ENCODE measurements around the gene CCL20. TPM values are rescaled to one million over a fixed set of nuclear protein-coding genes. Genes with fewer than 3 reads are reported as not detected.
"Not testable (repeated sequence)": the region's sequence is repeated elsewhere in the genome, so short reads cannot be mapped to it uniquely, and the experiment has no call there.

CCL20 gene
- total RNA-seq, 1 donor from 2014 or later: 3.7 TPM

- DNase-seq (ENCODE audit: low read depth) (no peak), FAIRE-seq (peak; percentile 76)
- no peak for TF ChIP-seq CTCF (IDR thresholded peaks at IDR 0.05; ENCODE audit: insufficient read depth, low read length, severe bottlenecking)
- no peaks in the 10 kb centered on the region for H3K36me3 ChIP-seq (ENCODE audit: control insufficient read depth, insufficient read depth, low read length)
- H3K27me3 ChIP-seq (ENCODE audit: control insufficient read depth, insufficient read depth, low read length): no peaks in the 10 kb centered on the region
- H3K4me3 ChIP-seq (ENCODE audit: low read depth, low read length): no peak overlapping the region
Observed at GRCh38 chr2:227828477-227828912, 14.9 kb downstream of the CCL20 start.

GRCh38 chr2:227829337-227829736 lies 15.7 kb downstream of the CCL20 start:
- H3K27me3 ChIP-seq (ENCODE audit: control insufficient read depth, insufficient read depth, low read length): no peaks in the 10 kb centered on the region
- H3K36me3 ChIP-seq (ENCODE audit: control insufficient read depth, insufficient read depth, low read length): no peaks in the 10 kb centered on the region
- no peak for DNase-seq (ENCODE audit: low read depth)
- no peak for FAIRE-seq
- no peak overlapping the region for H3K4me3 ChIP-seq (ENCODE audit: low read depth, low read length)
- TF ChIP-seq CTCF (IDR thresholded peaks at IDR 0.05; ENCODE audit: insufficient read depth, low read length, severe bottlenecking): no peak

GRCh38 chr2:227834423-227834822 lies 20.8 kb downstream of the CCL20 start:
- no peak for FAIRE-seq
- no peaks in the 10 kb centered on the region for H3K36me3 ChIP-seq (ENCODE audit: control insufficient read depth, insufficient read depth, low read length)
- no peak overlapping the region for H3K4me3 ChIP-seq (ENCODE audit: low read depth, low read length)
- no peak for TF ChIP-seq CTCF (IDR thresholded peaks at IDR 0.05; ENCODE audit: insufficient read depth, low read length, severe bottlenecking)
- no peak for DNase-seq (ENCODE audit: low read depth)
- no peaks in the 10 kb centered on the region for H3K27me3 ChIP-seq (ENCODE audit: control insufficient read depth, insufficient read depth, low read length)

GRCh38 chr2:227834916-227835650 lies 21.4 kb downstream of the CCL20 start:
- FAIRE-seq: no peak
- TF ChIP-seq CTCF (IDR thresholded peaks at IDR 0.05; ENCODE audit: insufficient read depth, low read length, severe bottlenecking): no peak
- DNase-seq (ENCODE audit: low read depth): no peak
- Histone ChIP-seq H3K36me3 (ENCODE audit: control insufficient read depth, insufficient read depth, low read length) (no peaks in the 10 kb centered on the region), H3K4me3 (ENCODE audit: low read depth, low read length) (no peak overlapping the region), H3K27me3 (ENCODE audit: control insufficient read depth, insufficient read depth, low read length) (no peaks in the 10 kb centered on the region)

- peak; percentile 79 for DNase-seq (ENCODE audit: low read depth)
- not testable (repeated sequence) for H3K4me3 ChIP-seq (ENCODE audit: low read depth, low read length); H3K27me3 ChIP-seq (ENCODE audit: control insufficient read depth, insufficient read depth, low read length); H3K36me3 ChIP-seq (ENCODE audit: control insufficient read depth, insufficient read depth, low read length); FAIRE-seq
Observed at GRCh38 chr2:227839339-227840129, 25.9 kb downstream of the CCL20 start.

- no peak for FAIRE-seq
- DNase-seq (ENCODE audit: low read depth): no peak
- no peak for TF ChIP-seq CTCF (IDR thresholded peaks at IDR 0.05; ENCODE audit: insufficient read depth, low read length, severe bottlenecking)
- H3K27me3 ChIP-seq (ENCODE audit: control insufficient read depth, insufficient read depth, low read length): no peaks in the 10 kb centered on the region
- no peaks in the 10 kb centered on the region for H3K36me3 ChIP-seq (ENCODE audit: control insufficient read depth, insufficient read depth, low read length)
- H3K4me3 ChIP-seq (ENCODE audit: low read depth, low read length): no peak overlapping the region
Observed at GRCh38 chr2:227846831-227847230, 33.2 kb downstream of the CCL20 start.

All from bronchial epithelial cell (primary cell).